MM.1S (cell line): ENCODE measurements around the gene NREP.

ENCODE experiments used
- DNase-seq: peaks from one replicate; pipeline ENCODE4 v3.0.0-alpha.2; 2015
- H2AFZ ChIP-seq: fragments of 300-600 bp; sonication (generic); 2 replicates; pipeline ENCODE4 v1.6.0; 2016; ENCODE audit warnings: antibody characterized with exemption, low read length
- H3F3A ChIP-seq: fragments of 300-600 bp; sonication (generic); 2 replicates; pipeline ENCODE4 v1.6.1; 2016; ENCODE audit warnings: mild to moderate bottlenecking, antibody characterized with exemption, low read length, moderate library complexity, mixed read lengths; ENCODE audit not compliant: insufficient read depth
- H3K27ac ChIP-seq: fragments of 300-600 bp; sonication (generic); 2 replicates; pipeline ENCODE4 v1.5.1; 2016; ENCODE audit warnings: mild to moderate bottlenecking, low read length
- H3K27me3 ChIP-seq: fragments of 300-600 bp; sonication (generic); replicated peaks from 2 replicates; pipeline ENCODE4 v1.6.0; 2016; ENCODE audit warnings: low read length; ENCODE audit not compliant: insufficient read depth
- H3K36me3 ChIP-seq: fragments of 300-600 bp; sonication (generic); replicated peaks from 2 replicates; pipeline ENCODE4 v1.6.1; 2016; ENCODE audit warnings: mild to moderate bottlenecking, low read length, mixed read lengths; ENCODE audit not compliant: insufficient read depth
- H3K4me1 ChIP-seq: fragments of 300-600 bp; sonication (generic); 2 replicates; pipeline ENCODE4 v1.6.1; 2016; ENCODE audit warnings: low read length, mixed read lengths
- H3K4me2 ChIP-seq: fragments of 300-600 bp; sonication (generic); 2 replicates; pipeline ENCODE4 v1.6.0; 2016; ENCODE audit warnings: low read depth, low read length
- H3K4me3 ChIP-seq: fragments of 300-600 bp; sonication (generic); 2 replicates; pipeline ENCODE4 v1.5.1; 2016; ENCODE audit warnings: low read length, mixed read lengths
- H3K79me2 ChIP-seq: fragments of 300-600 bp; sonication (generic); 2 replicates; pipeline ENCODE4 v1.6.1; 2016; ENCODE audit warnings: mixed run types, low read length, mixed read lengths
- H3K9ac ChIP-seq: fragments of 300-600 bp; sonication (generic); 2 replicates; pipeline ENCODE4 v1.6.1; 2016; ENCODE audit warnings: low read length, mixed read lengths
- H3K9me2 ChIP-seq: fragments of 300-600 bp; sonication (generic); replicated peaks from 2 replicates; pipeline ENCODE4 v1.6.1; 2016; ENCODE audit warnings: mild to moderate bottlenecking, low read length, mixed read lengths; ENCODE audit not compliant: insufficient read depth
- H3K9me3 ChIP-seq: fragments of 300-600 bp; sonication (generic); replicated peaks from 2 replicates; pipeline ENCODE4 v1.6.1; 2016; ENCODE audit warnings: mild to moderate bottlenecking, low read length, mixed read lengths; ENCODE audit not compliant: insufficient read depth
- H4K20me1 ChIP-seq: fragments of 300-600 bp; sonication (generic); 2 replicates; pipeline ENCODE4 v1.6.1; 2016; ENCODE audit warnings: mild to moderate bottlenecking, low read length, moderate library complexity, mixed read lengths; ENCODE audit not compliant: insufficient read depth
- EZH2 ChIP-seq: fragments of 300-600 bp; sonication (generic); optimal IDR thresholded peaks from 2 replicates; pipeline ENCODE3; 2017; ENCODE audit warnings: low read depth, mild to moderate bottlenecking, antibody characterized with exemption, low read length, mixed read lengths
- EZH2phosphoT487 ChIP-seq: fragments of 300-600 bp; sonication (generic); IDR thresholded peaks from 2 replicates; pipeline ENCODE4 v1.6.1; 2018; ENCODE audit warnings: antibody characterized with exemption, low read length
- TF ChIP-seq, protein P1 (sequence below): fragments of 300-600 bp; sonication (generic); IDR thresholded peaks from 2 replicates; pipeline ENCODE4 v1.5.1; 2016; ENCODE audit warnings: antibody characterized with exemption, low read length, mixed read lengths

NREP gene

DNA sequence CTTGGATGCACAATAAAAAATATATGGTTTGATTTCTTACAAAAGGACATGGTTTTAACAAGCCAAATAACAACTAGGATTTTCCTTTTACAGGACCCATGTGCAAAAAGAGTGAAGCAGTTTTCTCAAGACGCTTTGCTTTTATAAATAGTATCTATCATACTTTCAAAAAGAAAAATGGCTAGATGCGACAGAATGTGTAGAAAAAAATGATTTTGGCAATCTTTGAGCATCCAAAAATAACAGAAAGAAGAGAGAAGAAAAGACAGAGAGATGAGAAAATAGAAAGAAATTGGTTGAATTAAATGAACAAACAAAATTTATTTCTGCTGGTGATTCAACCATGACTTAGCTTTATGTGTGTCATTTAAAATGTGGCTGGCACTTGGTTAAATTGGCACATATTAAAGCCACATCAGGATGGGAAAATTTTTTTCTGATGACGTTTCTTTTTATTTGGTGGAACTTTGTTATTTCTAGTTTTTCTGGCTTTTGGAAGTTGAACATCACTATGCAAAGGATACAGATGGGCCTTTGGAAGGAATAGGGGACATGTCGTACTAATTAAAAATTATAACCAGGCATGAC is 35.6 kb upstream of the NREP start:
- Histone ChIP-seq H3K27ac (no peak overlapping the region), H3K4me1 (no peaks in the 10 kb centered on the region), H2AFZ (no peak overlapping the region), H3K4me2 (no peak overlapping the region), H3K79me2 (no peaks in the 10 kb centered on the region), H3K27me3 (no peaks in the 10 kb centered on the region), H3K9me3 (no peaks in the 10 kb centered on the region), H3F3A (no peaks in the 10 kb centered on the region), H3K9me2 (no peaks in the 10 kb centered on the region), H3K4me3 (no peak overlapping the region), H4K20me1 (no peaks in the 10 kb centered on the region), H3K36me3 (no peaks in the 10 kb centered on the region), H3K9ac (no peak overlapping the region)
- TF ChIP-seq, protein P1, sequence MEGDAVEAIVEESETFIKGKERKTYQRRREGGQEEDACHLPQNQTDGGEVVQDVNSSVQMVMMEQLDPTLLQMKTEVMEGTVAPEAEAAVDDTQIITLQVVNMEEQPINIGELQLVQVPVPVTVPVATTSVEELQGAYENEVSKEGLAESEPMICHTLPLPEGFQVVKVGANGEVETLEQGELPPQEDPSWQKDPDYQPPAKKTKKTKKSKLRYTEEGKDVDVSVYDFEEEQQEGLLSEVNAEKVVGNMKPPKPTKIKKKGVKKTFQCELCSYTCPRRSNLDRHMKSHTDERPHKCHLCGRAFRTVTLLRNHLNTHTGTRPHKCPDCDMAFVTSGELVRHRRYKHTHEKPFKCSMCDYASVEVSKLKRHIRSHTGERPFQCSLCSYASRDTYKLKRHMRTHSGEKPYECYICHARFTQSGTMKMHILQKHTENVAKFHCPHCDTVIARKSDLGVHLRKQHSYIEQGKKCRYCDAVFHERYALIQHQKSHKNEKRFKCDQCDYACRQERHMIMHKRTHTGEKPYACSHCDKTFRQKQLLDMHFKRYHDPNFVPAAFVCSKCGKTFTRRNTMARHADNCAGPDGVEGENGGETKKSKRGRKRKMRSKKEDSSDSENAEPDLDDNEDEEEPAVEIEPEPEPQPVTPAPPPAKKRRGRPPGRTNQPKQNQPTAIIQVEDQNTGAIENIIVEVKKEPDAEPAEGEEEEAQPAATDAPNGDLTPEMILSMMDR, result no peak
- TF ChIP-seq EZH2phosphoT487, result no peak
- no peak for DNase-seq

DNA sequence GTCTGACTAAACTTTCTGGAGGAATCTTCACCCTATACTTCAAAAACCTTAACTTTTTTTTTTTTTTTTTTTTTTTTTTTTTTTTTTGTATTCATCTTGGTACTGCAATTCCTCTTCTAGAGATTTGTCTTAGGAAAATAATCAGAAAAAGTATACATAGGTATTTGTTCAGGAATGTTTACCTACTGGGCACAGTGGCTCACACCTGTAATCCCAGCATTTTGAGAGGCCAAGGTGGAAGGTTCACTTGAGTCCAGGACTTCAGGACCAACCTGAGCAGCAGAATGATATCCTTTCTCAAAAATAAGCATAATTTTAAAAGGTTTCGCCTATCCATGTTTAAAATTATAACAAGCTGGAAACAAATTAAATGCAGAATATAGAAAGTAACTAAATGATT is 33.3 kb upstream of the NREP start:
- no peak overlapping the region for H3K27ac ChIP-seq
- no peak for TF ChIP-seq EZH2phosphoT487
- TF ChIP-seq EZH2, result no peak
- TF ChIP-seq, protein P1, result no peak
- no peaks in the 10 kb centered on the region for H3K4me1 ChIP-seq
- H4K20me1 ChIP-seq, result no peaks in the 10 kb centered on the region
- no peaks in the 10 kb centered on the region for H3F3A ChIP-seq
- no peak for DNase-seq
- no peaks in the 10 kb centered on the region for H3K27me3 ChIP-seq
- no peaks in the 10 kb centered on the region for H3K36me3 ChIP-seq
- H3K9me3 ChIP-seq, result no peaks in the 10 kb centered on the region
- no peak overlapping the region for H3K4me2 ChIP-seq
- H2AFZ ChIP-seq, result no peak overlapping the region
- no peak overlapping the region for H3K9ac ChIP-seq
- H3K9me2 ChIP-seq, result no peaks in the 10 kb centered on the region
- H3K4me3 ChIP-seq, result no peak overlapping the region
- H3K79me2 ChIP-seq, result no peaks in the 10 kb centered on the region

DNA sequence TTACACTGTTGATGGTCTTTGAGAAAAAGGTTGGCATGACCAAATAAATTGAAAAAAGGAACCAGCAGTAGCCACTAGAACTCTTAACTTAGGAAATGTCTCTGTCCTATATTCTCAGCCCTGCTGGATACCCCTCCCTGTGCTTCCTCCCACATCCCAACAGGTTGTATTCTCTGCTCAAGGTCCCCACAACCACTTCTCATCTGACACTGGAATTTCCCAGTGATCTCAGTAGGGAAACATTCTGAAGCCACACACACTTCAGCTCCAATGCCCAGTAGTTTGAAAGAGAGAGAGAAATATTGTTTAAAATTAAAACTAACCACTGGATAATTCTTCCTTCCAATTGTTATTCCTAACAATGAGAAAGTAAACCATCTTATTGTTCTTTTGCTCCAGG is 30.0 kb upstream of the NREP start:
- DNase-seq, result no peak
- H3K9ac ChIP-seq, result no peak overlapping the region
- H3K79me2 ChIP-seq, result no peaks in the 10 kb centered on the region
- no peak overlapping the region for H3K27ac ChIP-seq
- no peaks in the 10 kb centered on the region for H3K27me3 ChIP-seq
- H3K9me2 ChIP-seq, result no peaks in the 10 kb centered on the region
- H3K36me3 ChIP-seq, result no peaks in the 10 kb centered on the region
- H2AFZ ChIP-seq, result no peak overlapping the region
- H3K9me3 ChIP-seq, result no peaks in the 10 kb centered on the region
- no peaks in the 10 kb centered on the region for H3F3A ChIP-seq
- no peak overlapping the region for H3K4me3 ChIP-seq
- TF ChIP-seq EZH2phosphoT487 (no peak), EZH2 (no peak)
- TF ChIP-seq, protein P1, result no peak
- H4K20me1 ChIP-seq, result no peaks in the 10 kb centered on the region
- H3K4me1 ChIP-seq, result no peaks in the 10 kb centered on the region
- no peak overlapping the region for H3K4me2 ChIP-seq
